GM04504 (cell line): ENCODE data around the gene CAPN9.
A peak's percentile ranks its signal among the peaks of the same experiment; 100 is the strongest.
"Not testable (repeated sequence)": the region's sequence is repeated elsewhere in the genome, so short reads cannot be mapped to it uniquely, and the experiment has no call there.

Experiments
- DNase-seq: peaks from one replicate; pipeline ENCODE4 v3.0.0-alpha.2; 2012; ENCODE audit warnings: low read depth

CAPN9 gene

DNA sequence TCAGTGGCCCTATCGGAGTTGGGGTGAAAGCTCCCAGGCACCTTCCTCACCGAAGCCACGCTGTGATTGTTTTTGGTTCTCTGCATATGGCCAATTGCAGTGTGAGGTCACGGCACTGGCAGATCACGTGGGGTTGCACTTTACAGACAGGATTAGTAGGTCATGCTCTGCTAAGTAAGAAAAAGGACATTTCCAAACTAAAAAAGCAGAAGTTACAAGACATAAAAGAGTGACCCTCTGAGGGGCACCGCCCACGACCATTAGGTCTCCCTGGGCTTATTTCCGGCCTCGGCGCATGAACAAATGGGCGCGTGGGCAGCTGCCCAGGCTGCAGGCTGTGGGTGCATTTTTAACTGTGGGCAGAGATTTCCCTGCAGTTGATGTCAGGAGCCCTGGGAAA, 2.0 kb downstream of the CAPN9 start:
- DNase-seq, result no peak

DNA sequence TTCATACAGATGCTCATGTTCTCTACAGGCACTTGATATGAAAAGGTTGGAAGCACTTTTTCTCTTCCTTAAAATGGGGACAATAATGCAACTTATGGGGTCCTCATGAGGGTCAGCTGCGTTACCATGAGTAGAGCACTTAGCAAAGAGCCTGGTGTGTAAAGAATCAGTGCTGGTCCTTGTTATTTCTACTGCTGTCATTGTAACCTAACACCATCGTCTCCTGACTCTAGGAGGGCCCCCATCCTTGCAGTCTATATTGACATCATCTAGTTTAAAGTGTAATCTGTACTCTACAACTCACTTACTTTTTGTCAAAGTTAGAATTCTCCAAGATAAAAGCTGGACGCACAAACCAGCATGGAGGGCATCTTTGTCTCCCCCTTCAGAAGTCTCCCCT, 2.4 kb downstream of the CAPN9 start:
- no peak for DNase-seq

- DNase-seq, result no peak
Observed at GRCh38 chr1:230750576-230750975, 3.4 kb downstream of the CAPN9 start.

DNA sequence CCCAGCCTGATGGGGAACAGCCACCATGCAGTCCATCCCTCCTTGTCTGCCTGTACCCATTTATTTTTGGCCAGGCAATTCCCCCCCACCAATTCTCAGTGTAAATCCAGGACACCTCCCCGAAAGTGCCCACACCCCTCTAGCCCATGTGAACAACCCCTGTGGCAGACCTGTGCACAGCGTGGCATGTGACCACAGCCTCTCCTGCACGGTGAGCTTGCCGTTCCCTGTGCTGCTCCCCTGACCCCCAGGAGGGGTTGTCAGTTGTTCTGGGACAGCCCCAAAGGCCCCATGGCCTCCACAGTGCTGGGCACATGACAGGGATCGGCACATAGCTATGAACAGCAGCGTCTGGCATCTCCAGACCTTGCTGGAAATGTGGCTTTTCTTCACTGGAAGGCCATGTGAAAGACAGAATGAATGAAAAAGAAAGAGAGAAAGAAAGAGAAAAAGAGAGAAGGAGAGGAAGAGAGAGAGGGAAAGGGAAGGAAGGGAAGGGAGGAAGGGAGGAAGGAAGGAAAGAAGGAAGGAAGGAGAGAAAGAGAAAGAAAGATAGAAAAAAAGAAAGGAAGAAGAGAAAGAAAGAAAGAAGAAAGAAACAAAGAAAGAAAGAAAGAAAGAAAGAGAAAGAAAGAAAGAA, 3.9 kb downstream of the CAPN9 start:
- no peak for DNase-seq

DNA sequence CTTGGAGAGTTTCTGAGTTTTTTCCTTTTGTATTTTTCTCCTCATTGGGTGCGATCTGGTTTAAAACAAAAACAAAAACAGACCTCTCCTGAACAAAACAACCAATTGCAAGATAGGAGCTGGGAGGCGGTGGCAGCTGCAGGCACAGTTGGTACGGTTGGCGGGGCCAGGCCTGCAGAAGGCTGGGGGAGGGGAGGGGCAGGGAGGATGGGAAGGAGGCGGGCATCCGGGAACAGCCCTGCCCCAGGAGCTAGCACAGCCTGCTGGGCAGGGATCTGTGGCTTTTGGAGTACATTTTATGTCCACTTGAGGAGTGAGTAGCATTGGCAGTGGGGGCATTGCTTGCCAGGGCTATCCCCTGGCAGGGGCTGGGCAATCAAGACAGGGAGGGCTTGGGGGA, 5.2 kb downstream of the CAPN9 start:
- DNase-seq, result no peak

- DNase-seq, result no peak
Observed at GRCh38 chr1:230753191-230753585, 6.0 kb downstream of the CAPN9 start.

GRCh38 chr1:230753586-230754251, 6.5 kb downstream of the CAPN9 start:
- DNase-seq, result no peak

- no peak for DNase-seq
Observed at GRCh38 chr1:230754796-230755195, 7.6 kb downstream of the CAPN9 start.

DNA sequence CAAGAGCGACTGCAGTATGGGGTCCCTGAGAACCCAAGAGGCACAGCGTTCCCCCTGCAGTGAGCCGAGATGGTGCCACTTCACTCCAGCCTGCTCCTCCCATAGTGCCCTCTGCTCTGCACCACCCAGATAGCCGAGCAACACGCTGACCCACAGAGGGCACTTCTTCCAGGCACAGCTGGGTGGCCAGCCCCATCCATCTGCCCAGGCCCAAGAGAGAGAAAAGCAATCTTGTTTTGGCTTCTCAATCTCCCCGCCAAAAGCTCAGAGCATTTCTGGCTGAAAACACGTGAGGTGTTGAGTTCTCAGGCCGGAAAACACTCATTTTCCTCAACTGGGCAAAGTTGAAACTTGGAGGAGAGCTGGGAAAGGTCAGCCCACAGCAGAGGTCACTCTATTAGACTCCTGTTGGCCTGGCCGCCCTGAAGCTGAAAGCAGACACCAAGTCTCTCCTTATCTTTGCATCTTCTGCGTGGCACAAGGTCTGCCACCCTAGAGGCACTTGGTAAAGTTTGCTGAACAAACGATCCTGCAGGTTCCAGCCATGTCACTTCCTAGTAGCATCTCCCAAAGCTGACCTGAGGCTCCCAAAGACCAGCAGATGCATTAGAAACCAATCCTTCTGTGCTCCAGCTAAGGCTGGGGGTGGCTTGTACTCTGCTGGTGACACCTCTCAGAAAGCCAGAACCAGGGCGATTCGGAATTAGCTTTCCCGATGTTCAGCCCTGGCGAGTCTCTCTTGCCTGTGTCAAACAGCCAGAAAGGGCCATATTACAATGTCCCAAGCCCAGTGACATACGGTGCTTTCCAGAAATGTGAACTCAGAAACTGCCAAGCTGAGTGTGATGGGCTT, 10.9 kb downstream of the CAPN9 start:
- no peak for DNase-seq

DNA sequence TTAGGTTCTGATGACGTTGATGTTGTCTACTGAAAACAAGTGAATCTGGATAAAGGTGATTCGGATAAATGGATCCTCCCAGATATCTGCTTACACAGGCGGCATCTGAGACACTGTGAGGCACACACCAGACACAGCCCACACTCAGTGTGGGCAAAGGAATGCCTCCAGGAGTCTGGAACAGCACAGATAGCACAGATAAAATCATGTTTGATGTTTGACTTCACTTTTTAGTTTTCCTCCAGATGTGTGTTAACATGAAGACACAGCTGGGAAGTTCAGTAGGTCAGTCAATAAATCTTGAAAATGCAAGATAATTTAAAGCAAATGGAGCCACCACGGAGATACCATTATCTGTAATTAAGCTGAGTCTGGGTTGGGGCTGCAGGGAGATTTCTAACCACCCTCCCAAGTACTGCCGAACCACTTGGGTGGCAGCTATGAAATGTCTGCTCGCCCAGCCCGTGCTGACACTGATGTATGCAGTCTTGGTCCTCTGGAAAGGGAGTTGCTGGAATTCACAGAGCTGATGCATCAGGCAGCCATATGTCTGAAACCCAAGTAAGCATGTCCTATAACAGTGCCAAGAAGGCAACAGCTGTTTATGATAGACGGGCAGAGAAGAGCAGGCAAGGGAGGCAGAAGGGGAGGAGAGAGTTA, 11.7 kb downstream of the CAPN9 start:
- DNase-seq, result peak; percentile 32

GRCh38 chr1:230759369-230760065, 12.3 kb downstream of the CAPN9 start:
- DNase-seq, result no peak

DNA sequence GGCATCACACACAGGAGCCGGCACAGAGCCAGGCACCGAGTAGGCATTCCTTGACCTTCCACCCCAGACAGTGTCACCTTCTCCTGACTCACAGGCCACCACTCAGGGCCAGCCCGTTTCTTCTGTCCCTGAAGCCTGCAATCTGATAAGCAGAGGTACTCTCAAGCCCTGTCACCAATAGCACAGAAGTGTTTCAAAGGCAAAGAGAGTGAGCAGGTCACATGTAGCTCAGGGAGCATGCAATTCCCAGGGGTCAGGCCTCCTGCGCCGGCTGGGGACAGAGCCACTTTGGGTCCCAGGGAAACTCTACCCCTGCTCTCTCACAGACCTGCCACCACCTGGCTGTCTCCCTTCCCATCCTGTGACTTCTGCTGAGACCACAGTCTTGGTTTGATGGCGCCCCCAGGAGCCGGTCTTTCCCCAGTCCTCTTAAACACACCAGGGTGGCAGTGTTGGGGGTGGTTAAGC, 13.2 kb downstream of the CAPN9 start:
- no peak for DNase-seq

DNA sequence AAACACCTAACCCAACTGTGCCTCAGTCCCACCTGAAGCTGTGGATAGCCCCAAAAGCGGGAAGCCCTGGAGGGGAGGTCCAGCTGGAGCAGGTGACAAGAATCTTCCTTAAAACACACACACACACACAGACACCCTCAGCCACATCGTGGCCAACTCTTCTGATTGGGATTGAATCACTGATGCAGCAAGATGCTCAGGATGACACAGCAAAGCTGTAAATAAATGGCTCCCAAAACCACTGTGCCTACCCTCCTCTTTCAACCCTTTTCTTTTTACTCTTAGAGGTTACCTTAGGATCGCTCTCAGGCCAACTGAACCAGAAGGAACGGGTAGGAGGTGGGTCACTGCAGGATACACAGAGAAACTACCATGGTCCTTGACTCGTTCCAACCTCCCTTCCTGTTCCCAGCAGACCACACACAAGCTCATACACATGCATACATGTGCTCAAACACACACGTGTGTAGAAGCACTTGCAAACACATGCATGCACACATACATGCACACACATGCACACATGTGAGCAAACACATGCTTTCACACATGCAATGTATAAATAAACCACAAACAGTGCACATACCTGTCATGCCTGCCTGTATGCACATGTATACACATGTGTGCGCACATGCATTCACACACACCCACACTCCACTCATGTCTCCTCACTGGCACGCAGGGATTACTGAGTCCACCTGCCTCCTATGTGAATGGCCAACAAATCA, 14.4 kb downstream of the CAPN9 start:
- DNase-seq, result no peak

- no peak for DNase-seq
Observed at GRCh38 chr1:230763927-230764591, 16.9 kb downstream of the CAPN9 start.

- no peak for DNase-seq
Observed at GRCh38 chr1:230766318-230766717, 19.1 kb downstream of the CAPN9 start.

- DNase-seq, result not testable (repeated sequence)
Observed at GRCh38 chr1:230767859-230768612, 20.8 kb downstream of the CAPN9 start.

GRCh38 chr1:230768903-230769570, 21.8 kb downstream of the CAPN9 start:
- peak; percentile 30 for DNase-seq

DNA sequence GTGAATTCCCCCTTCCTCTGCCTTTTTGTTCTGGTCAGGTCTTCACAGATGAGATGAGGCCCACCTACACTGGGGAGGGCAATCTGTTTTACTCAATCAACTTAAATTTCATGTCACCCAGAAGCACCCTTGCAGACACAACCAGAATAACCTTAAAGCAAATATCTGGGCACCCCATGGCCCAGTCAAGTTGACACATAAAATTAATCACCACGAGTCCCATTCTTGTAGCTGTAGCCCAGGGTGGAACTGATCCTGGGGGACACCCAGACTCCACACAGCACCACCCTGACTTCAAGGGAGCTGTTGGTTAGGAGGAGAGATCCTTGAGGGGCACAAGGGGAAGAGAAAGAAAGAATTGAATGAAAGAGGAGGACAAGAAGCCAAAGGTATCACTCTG, 23.1 kb downstream of the CAPN9 start:
- no peak for DNase-seq

- no peak for DNase-seq
Observed at GRCh38 chr1:230771773-230772354, 24.7 kb downstream of the CAPN9 start.
